H9 (cell line): ENCODE measurements around the gene LMF1. TPM values are rescaled to one million over a fixed set of nuclear protein-coding genes. Genes with fewer than 3 reads are reported as not detected.

ENCODE experiments used
- DNase-seq: peaks from one replicate; pipeline ENCODE4 v3.0.0-alpha.2; 2017
- H2AFZ ChIP-seq: one replicate; pipeline ENCODE4 v1.6.1; 2013; ENCODE audit warnings: mild to moderate bottlenecking, low read length, control low read depth, moderate library complexity
- H2AK5ac ChIP-seq: 2 replicates; pipeline ENCODE4 v1.6.1; 2013; ENCODE audit warnings: low read length, control low read depth, mixed read lengths; ENCODE audit not compliant: insufficient read length
- H2BK120ac ChIP-seq: one replicate; pipeline ENCODE4 v1.6.1; 2013; ENCODE audit warnings: low read depth, mild to moderate bottlenecking, low read length, control low read depth, inconsistent platforms; ENCODE audit not compliant: poor library complexity, severe bottlenecking
- H2BK12ac ChIP-seq: 2 replicates; pipeline ENCODE4 v1.6.1; 2013; ENCODE audit warnings: low read length, control low read depth, mixed read lengths, low read depth; ENCODE audit not compliant: insufficient read length
- H2BK15ac ChIP-seq: 2 replicates; pipeline ENCODE4 v1.6.1; 2013; ENCODE audit warnings: low read depth, low read length, control low read depth
- H2BK20ac ChIP-seq: one replicate; pipeline ENCODE4 v1.6.1; 2013; ENCODE audit warnings: low read depth, mild to moderate bottlenecking, low read length, control low read depth, inconsistent platforms; ENCODE audit not compliant: poor library complexity, severe bottlenecking
- H2BK5ac ChIP-seq: 2 replicates; pipeline ENCODE4 v1.6.1; 2013; ENCODE audit warnings: low read length, control low read depth, mixed read lengths; ENCODE audit not compliant: insufficient read length
- H3K14ac ChIP-seq: 2 replicates; pipeline ENCODE4 v1.6.1; 2013; ENCODE audit warnings: low read length, control low read depth; ENCODE audit not compliant: insufficient read depth
- H3K18ac ChIP-seq: 2 replicates; pipeline ENCODE4 v1.6.1; 2013; ENCODE audit warnings: low read depth, mild to moderate bottlenecking, mixed read lengths, low read length, control low read depth; ENCODE audit not compliant: insufficient read length
- H3K23ac ChIP-seq: 2 replicates; pipeline ENCODE4 v1.6.1; 2013; ENCODE audit warnings: low read length, control low read depth, mixed read lengths, low read depth; ENCODE audit not compliant: insufficient read length
- H3K23me2 ChIP-seq: 2 replicates; pipeline ENCODE4 v1.6.1; 2013; ENCODE audit warnings: low read depth, mild to moderate bottlenecking, mixed read lengths, low read length, control low read depth; ENCODE audit not compliant: insufficient read length, poor library complexity, severe bottlenecking
- H3K27ac ChIP-seq: 2 replicates; pipeline ENCODE4 v1.5.1; 2013; ENCODE audit warnings: low read length, control low read depth, mixed read lengths, low read depth; ENCODE audit not compliant: insufficient read length
- H3K27me3 ChIP-seq: 2 replicates; pipeline ENCODE4 v1.6.1; 2013; ENCODE audit warnings: low read length, control low read depth, inconsistent platforms; ENCODE audit not compliant: insufficient read depth
- H3K4ac ChIP-seq: 2 replicates; pipeline ENCODE4 v1.6.1; 2013; ENCODE audit warnings: low read depth, mild to moderate bottlenecking, control low read depth, inconsistent platforms, low read length, moderate library complexity
- H3K4me1 ChIP-seq: 2 replicates; pipeline ENCODE4 v1.6.1; 2013; ENCODE audit warnings: low read length, control low read depth, inconsistent platforms; ENCODE audit not compliant: insufficient read depth
- H3K4me2 ChIP-seq: 2 replicates; pipeline ENCODE4 v1.6.1; 2013; ENCODE audit warnings: low read length, control low read depth, mixed read lengths; ENCODE audit not compliant: insufficient read length, insufficient read depth
- H3K56ac ChIP-seq: 2 replicates; pipeline ENCODE4 v1.6.1; 2013; ENCODE audit warnings: low read depth, mild to moderate bottlenecking, mixed read lengths, low read length, control low read depth; ENCODE audit not compliant: insufficient read length
- H3K79me1 ChIP-seq: 2 replicates; pipeline ENCODE4 v1.6.1; 2013; ENCODE audit warnings: low read depth, mild to moderate bottlenecking, moderate library complexity, low read length, control low read depth, inconsistent platforms; ENCODE audit not compliant: insufficient read depth, poor library complexity, severe bottlenecking
- H3K79me2 ChIP-seq: 2 replicates; pipeline ENCODE4 v1.6.1; 2013; ENCODE audit warnings: low read length, control low read depth, inconsistent platforms; ENCODE audit not compliant: insufficient read depth
- H3K9ac ChIP-seq: 2 replicates; pipeline ENCODE4 v1.6.1; 2013; ENCODE audit warnings: low read length, control low read depth, mixed read lengths; ENCODE audit not compliant: insufficient read length; ENCODE audit errors: extremely low read depth
- H3K9me3 ChIP-seq: one replicate; pipeline ENCODE4 v1.6.1; 2013; ENCODE audit warnings: low read depth, low read length, inconsistent platforms; ENCODE audit not compliant: control insufficient read depth
- H3T11ph ChIP-seq: one replicate; pipeline ENCODE4 v1.6.1; 2013; ENCODE audit warnings: mild to moderate bottlenecking, low read length, control low read depth, inconsistent platforms
- H4K20me1 ChIP-seq: one replicate; pipeline ENCODE4 v1.6.1; 2013; ENCODE audit not compliant: control insufficient read depth, insufficient read length, insufficient read depth
- H4K5ac ChIP-seq: 2 replicates; pipeline ENCODE4 v1.6.1; 2013; ENCODE audit warnings: low read depth, mild to moderate bottlenecking, mixed read lengths, low read length, control low read depth; ENCODE audit not compliant: insufficient read length
- H4K8ac ChIP-seq: replicated peaks from 2 replicates; pipeline ENCODE4 v1.6.1; 2013; ENCODE audit warnings: low read length, control low read depth, mixed read lengths, low read depth; ENCODE audit not compliant: insufficient read length
- H4K91ac ChIP-seq: 2 replicates; pipeline ENCODE4 v1.6.1; 2013; ENCODE audit warnings: low read depth, mild to moderate bottlenecking, moderate library complexity, mixed read lengths, low read length, control low read depth; ENCODE audit not compliant: insufficient read length
- H3K27ac Mint-ChIP-seq, 3 experiments: 2 replicates in 2 of 3; 3 replicates in 1 of 3; pipeline ENCODE4 v1.8.0; 2020 to 2021; ENCODE audit warnings: mixed read lengths in 3 of 3, mild to moderate bottlenecking in 1 of 3, moderate library complexity in 1 of 3
- H3K27me3 Mint-ChIP-seq: 2 replicates; pipeline ENCODE4 v1.8.0; 2021; ENCODE audit warnings: low read depth, mild to moderate bottlenecking, moderate library complexity, mixed read lengths
- H3K36me3 Mint-ChIP-seq, 3 experiments: 2 replicates in 2 of 3; 3 replicates in 1 of 3; pipeline ENCODE4 v1.8.0; 2020 to 2021; ENCODE audit warnings: low read depth in 3 of 3, mixed read lengths in 3 of 3; ENCODE audit not compliant: insufficient read depth in 1 of 3
- H3K4me1 Mint-ChIP-seq, 2 experiments: 2 replicates each; pipeline ENCODE4 v1.8.0; 2020; ENCODE audit warnings: mixed read lengths in 2 of 2
- H3K4me3 Mint-ChIP-seq, 2 experiments: 2 replicates in 1 of 2; 3 replicates in 1 of 2; pipeline ENCODE4 v1.8.0; 2020 to 2021; ENCODE audit warnings: mild to moderate bottlenecking in 2 of 2, mixed read lengths in 2 of 2, moderate library complexity in 1 of 2
- H3K9me3 Mint-ChIP-seq, 2 experiments: 2 replicates in 1 of 2; 3 replicates in 1 of 2; pipeline ENCODE4 v1.8.0; 2020; ENCODE audit warnings: mild to moderate bottlenecking in 2 of 2, mixed read lengths in 2 of 2, moderate library complexity in 1 of 2
- WGBS: extraction: QIAGEN DNeasy Blood & Tissue Kit; methylation state at CpG from one replicate; pipeline ENCODE4 v1.1.7; 2013; ENCODE audit warnings: missing lambda C conversion rate, low lambda C conversion rate, mixed read lengths; ENCODE audit not compliant: insufficient read length; ENCODE audit errors: extremely low coverage; 5-methylcytosine and 5-hydroxymethylcytosine counted together
- total RNA-seq: library from RNA; stranded (reverse); gene quantifications from 2 replicates; pipeline ENCODE4 v1.2.1, GENCODE V29; 2021
- TF ChIP-seq, protein P1 (sequence below): fragments of 200-600 bp; sonication (generic); conservative IDR thresholded peaks from 3 replicates; pipeline ENCODE4 v1.8.0; 2021; ENCODE audit warnings: antibody characterized with exemption, mild to moderate bottlenecking

LMF1 gene
- total RNA-seq, 1 experiment from 2014 or later: 7.1 TPM

DNA sequence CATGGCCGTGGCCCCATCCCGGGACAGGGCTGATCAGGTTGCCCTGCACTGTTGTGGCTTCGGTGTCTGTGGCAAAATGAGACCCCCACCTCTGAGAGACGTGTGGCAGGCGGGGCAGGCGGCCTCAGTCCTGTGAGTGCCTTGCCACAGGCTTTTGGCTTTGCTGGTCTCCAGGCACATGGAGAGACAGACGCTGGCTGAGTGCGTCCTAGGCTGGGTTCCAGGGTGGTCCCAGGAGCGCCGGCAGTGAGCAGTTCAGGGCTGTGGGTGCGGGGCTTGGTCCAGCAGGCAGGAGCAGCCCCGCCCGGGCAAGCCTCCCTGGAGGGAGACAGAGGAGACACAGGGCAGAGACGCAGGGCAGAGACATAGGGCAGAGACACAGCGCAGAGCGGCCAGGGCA, 40.0 kb upstream of the LMF1 start:
- Histone ChIP-seq H2BK12ac (no peak overlapping the region), H3K79me2 (no peaks in the 10 kb centered on the region), H3K9me3 (no peaks in the 10 kb centered on the region), H3K14ac (no peak overlapping the region; the same call in 1 of the 2 replicates), H3K18ac (no peak overlapping the region), H2AK5ac (no peak overlapping the region), H2BK20ac (no peak overlapping the region), H3K27me3 (no peaks in the 10 kb centered on the region), H2BK120ac (no peak overlapping the region), H3K4ac (no peak overlapping the region), H4K91ac (no peak overlapping the region), H2BK15ac (no peak overlapping the region), H3T11ph (no peak overlapping the region), H3K27ac (no peak overlapping the region), H3K4me1 (no peaks in the 10 kb centered on the region), H3K4me2 (no peak overlapping the region), H4K8ac (no peak overlapping the region), H3K56ac (no peak overlapping the region), H3K9ac (no peak overlapping the region), H3K79me1 (no peaks in the 10 kb centered on the region), H3K23me2 (no peaks in the 10 kb centered on the region), H2BK5ac (no peak overlapping the region), H2AFZ (no peak overlapping the region), H4K20me1 (no peaks in the 10 kb centered on the region), H4K5ac (no peak overlapping the region), H3K23ac (no peak overlapping the region)
- no peak overlapping the region for H3K4me3 Mint-ChIP-seq
- H3K27ac Mint-ChIP-seq: no peak overlapping the region
- no CpG with 5 or more reads among the region's 16 CpGs for WGBS
- H3K36me3 Mint-ChIP-seq: no peaks in the 10 kb centered on the region
- DNase-seq: no peak
- TF ChIP-seq, protein P1, sequence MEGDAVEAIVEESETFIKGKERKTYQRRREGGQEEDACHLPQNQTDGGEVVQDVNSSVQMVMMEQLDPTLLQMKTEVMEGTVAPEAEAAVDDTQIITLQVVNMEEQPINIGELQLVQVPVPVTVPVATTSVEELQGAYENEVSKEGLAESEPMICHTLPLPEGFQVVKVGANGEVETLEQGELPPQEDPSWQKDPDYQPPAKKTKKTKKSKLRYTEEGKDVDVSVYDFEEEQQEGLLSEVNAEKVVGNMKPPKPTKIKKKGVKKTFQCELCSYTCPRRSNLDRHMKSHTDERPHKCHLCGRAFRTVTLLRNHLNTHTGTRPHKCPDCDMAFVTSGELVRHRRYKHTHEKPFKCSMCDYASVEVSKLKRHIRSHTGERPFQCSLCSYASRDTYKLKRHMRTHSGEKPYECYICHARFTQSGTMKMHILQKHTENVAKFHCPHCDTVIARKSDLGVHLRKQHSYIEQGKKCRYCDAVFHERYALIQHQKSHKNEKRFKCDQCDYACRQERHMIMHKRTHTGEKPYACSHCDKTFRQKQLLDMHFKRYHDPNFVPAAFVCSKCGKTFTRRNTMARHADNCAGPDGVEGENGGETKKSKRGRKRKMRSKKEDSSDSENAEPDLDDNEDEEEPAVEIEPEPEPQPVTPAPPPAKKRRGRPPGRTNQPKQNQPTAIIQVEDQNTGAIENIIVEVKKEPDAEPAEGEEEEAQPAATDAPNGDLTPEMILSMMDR: no peak
- H3K9me3 Mint-ChIP-seq: no peaks in the 10 kb centered on the region
- H3K27me3 Mint-ChIP-seq: peaks cover 4% of the 10 kb centered on the region; the same call in 1 of the 2 replicates
- H3K4me1 Mint-ChIP-seq: peaks cover 0 to 3% of the 10 kb centered on the region in 2 experiments; a peak in 1 of 4 replicates
